CD4-positive, alpha-beta memory T cell (primary cell): Measurements from ENCODE around the gene DGKK. TPM values are rescaled to one million over a fixed set of nuclear protein-coding genes. Genes with fewer than 3 reads are reported as not detected.

ENCODE experiments used
- CTCF ChIA-PET: fragments of 350-600 bp; sonication (Branson Sonifier 250); formaldehyde crosslinking; loops from one replicate; lab custom pipeline; 2021; ENCODE audit warnings: inconsistent platforms; ENCODE audit not compliant: partially characterized antibody; lab: Charles Lee
- POLR2A ChIA-PET: fragments of 350-600 bp; sonication (Branson Sonifier 250); formaldehyde crosslinking; loops from one replicate; lab custom pipeline; 2021; ENCODE audit not compliant: partially characterized antibody; lab: Charles Lee
- DNase-seq, 5 donors: peaks; one replicate each; pipeline versions ENCODE4 v3.0.0 to v3.0.0-alpha.2; 2020 to 2022; ENCODE audit warnings: mixed read lengths in 1 of 5
- H3K27ac ChIP-seq: one replicate; pipeline ENCODE4 v1.7.0; 2013; ENCODE audit warnings: low read depth, low read length
- H3K27me3 ChIP-seq: 2 replicates; pipeline ENCODE4 v1.7.0; 2013; ENCODE audit warnings: mild to moderate bottlenecking, low read length, moderate library complexity; ENCODE audit not compliant: insufficient read depth
- H3K36me3 ChIP-seq: 2 replicates; pipeline ENCODE4 v1.7.0; 2013; ENCODE audit warnings: mild to moderate bottlenecking, low read length, moderate library complexity; ENCODE audit not compliant: insufficient read depth
- H3K4me1 ChIP-seq: 2 replicates; pipeline ENCODE4 v1.7.0; 2013; ENCODE audit warnings: mild to moderate bottlenecking, low read length, moderate library complexity; ENCODE audit not compliant: insufficient read depth
- H3K4me3 ChIP-seq, 2 donors: one replicate each; pipeline ENCODE4 v1.7.0; 2013; ENCODE audit warnings: low read length in 2 of 2, mild to moderate bottlenecking in 1 of 2
- H3K9me3 ChIP-seq, 2 donors: one replicate each; pipeline ENCODE4 v1.7.0; 2013; ENCODE audit warnings: low read length in 2 of 2, control low read depth in 1 of 2; ENCODE audit not compliant: control insufficient read depth in 1 of 2
- H3K27ac Mint-ChIP-seq, 7 donors: one replicate each; pipeline ENCODE4 v1.8.0; 2020 to 2021; ENCODE audit warnings: mixed read lengths in 7 of 7, mild to moderate bottlenecking in 6 of 7, inconsistent platforms in 3 of 7, moderate library complexity in 3 of 7
- H3K27me3 Mint-ChIP-seq, 2 donors: one replicate each; pipeline ENCODE4 v1.8.0; 2020 to 2021; ENCODE audit warnings: mixed read lengths in 2 of 2
- H3K36me3 Mint-ChIP-seq, 2 donors: one replicate each; pipeline ENCODE4 v1.8.0; 2020 to 2021; ENCODE audit warnings: mixed read lengths in 2 of 2, inconsistent platforms in 1 of 2, mild to moderate bottlenecking in 1 of 2
- H3K4me1 Mint-ChIP-seq, 4 donors: one replicate each; pipeline ENCODE4 v1.8.0; 2020 to 2021; ENCODE audit warnings: mixed read lengths in 4 of 4, mild to moderate bottlenecking in 1 of 4
- H3K4me3 Mint-ChIP-seq, 8 donors: one replicate each; pipeline ENCODE4 v1.8.0; 2020 to 2021; ENCODE audit warnings: mixed read lengths in 8 of 8, mild to moderate bottlenecking in 7 of 8, moderate library complexity in 6 of 8, inconsistent platforms in 3 of 8
- H3K9me3 Mint-ChIP-seq, 8 donors: one replicate each; pipeline ENCODE4 v1.8.0; 2020 to 2021; ENCODE audit warnings: mixed read lengths in 8 of 8, mild to moderate bottlenecking in 5 of 8, inconsistent platforms in 3 of 8, moderate library complexity in 1 of 8
- intact Hi-C: fragments of 100-400 bp; cut with micrococcal nuclease; formaldehyde crosslinking; loops from one replicate; pipeline ENCODE4 v1.15.1; 2023
- polyA plus RNA-seq, 2 donors: library from polyadenylated mRNA; unstranded; fragments of 300-500 nt; fragmentation: Illumina TruSeq; gene quantifications; one replicate each; pipeline ENCODE4 v1.2.3, GENCODE V29; 2021
- total RNA-seq, 2 experiments: library from RNA; stranded (reverse); gene quantifications; one replicate each; pipeline ENCODE4 v1.2.3, GENCODE V29; 2021

Gene DGKK
- total and polyA plus RNA-seq, 4 experiments from 2014 or later, result not detected

- no peaks in the 10 kb centered on the region for H3K36me3 ChIP-seq
- no peak overlapping the region for H3K4me3 Mint-ChIP-seq
- H3K36me3 Mint-ChIP-seq, result no peaks in the 10 kb centered on the region
- H3K9me3 Mint-ChIP-seq, result peaks cover 0 to 3% (median 0%) of the 10 kb centered on the region in 8 donors
- no peak overlapping the region for H3K27ac ChIP-seq
- H3K4me1 ChIP-seq, result no peaks in the 10 kb centered on the region
- intact Hi-C loops, result no loop called here
- H3K27me3 ChIP-seq, result no peaks in the 10 kb centered on the region
- H3K9me3 ChIP-seq, result no peaks in the 10 kb centered on the region
- no peaks in the 10 kb centered on the region for H3K27me3 Mint-ChIP-seq
- no peak for DNase-seq
- ChIA-PET POLR2A (no interaction called here), CTCF (no interaction called here)
- H3K27ac Mint-ChIP-seq, result no peak overlapping the region
- H3K4me3 ChIP-seq, result no peak overlapping the region
- no peaks in the 10 kb centered on the region for H3K4me1 Mint-ChIP-seq
These were observed 143.4 kb downstream of the DGKK start for GRCh38 chrX:50327235-50327634.
